Pancreas (tissue), 10 donors: ENCODE measurements around the gene IQCE. TPM values are rescaled to one million over a fixed set of nuclear protein-coding genes. Genes with fewer than 3 reads are reported as not detected.

Experiments used
- ATAC-seq, 4 donors: fragments of 200-7000 bp; cut with Tn5 transposase; one replicate each; pipeline versions ENCODE4 v1.8.0 to v1.9.1; 2020; ENCODE audit warnings: mild to moderate bottlenecking in 4 of 4, moderate library complexity in 4 of 4
- DNase-seq, 6 donors: peaks; one replicate each; pipeline ENCODE4 v3.0.0-alpha.2; 2020
- FAIRE-seq: peaks from 2 replicates; lab custom pipeline; 2012; peaks lifted over from hg19 to GRCh38; lab: Jason Lieb, UNC
- H3K27ac ChIP-seq, 4 donors: fragments of 200-600 bp; sonication (generic); 1 replicate in 3 of 4; 2 replicates in 1 of 4; pipeline versions ENCODE4 v1.5.0 to v1.8.0; 2020
- H3K27me3 ChIP-seq, 4 donors: fragments of 200-600 bp; one replicate each; pipeline ENCODE4 v1.8.0; 2021
- H3K36me3 ChIP-seq, 3 donors: fragments of 200-600 bp; sonication (generic) in 1 of 3; one replicate each; pipeline versions ENCODE4 v1.5.0 to v1.8.0; 2020 to 2021
- H3K4me1 ChIP-seq, 3 donors: fragments of 200-600 bp; one replicate each; pipeline ENCODE4 v1.8.0; 2021
- H3K4me3 ChIP-seq, 4 donors: fragments of 200-600 bp; sonication (generic) in 2 of 4; one replicate each; pipeline versions ENCODE4 v1.5.0 to v1.8.0; 2020 to 2021
- H3K9me3 ChIP-seq, 4 donors: fragments of 200-600 bp; one replicate each; pipeline ENCODE4 v1.8.0; 2021
- WGBS, 2 donors: extraction: QIAGEN DNeasy Blood & Tissue Kit; methylation state at CpG; one replicate each; pipeline ENCODE4 v1.1.7; 2013; 5-methylcytosine and 5-hydroxymethylcytosine counted together
- intact Hi-C, 3 donors: fragments of 100-400 bp; cut with DNase I; formaldehyde crosslinking; loops; one replicate each; pipeline versions ENCODE4 v1.11.1 to v1.14.2; 2022
- polyA plus RNA-seq, 2 donors: library from polyadenylated mRNA; stranded (reverse); fragments of 200-250 nt; gene quantifications; one replicate each; pipeline ENCODE4 v1.2.3, GENCODE V29; 2013
- total RNA-seq, 6 donors: library from RNA; stranded (reverse); fragmentation: NEBNext Ultra II Directional in 4 of 6; extraction: Animal tissue kit (Norgen Biotek cat#: 25700) in 4 of 6; gene quantifications; one replicate each; pipeline versions ENCODE4 v1.2.1 to v1.2.4, GENCODE V29; 2021 to 2023
- TF ChIP-seq, protein P1 (sequence below), 4 donors: fragments of 200-600 bp; sonication (generic) in 3 of 4; IDR thresholded peaks; one replicate each; pipeline versions ENCODE4 v1.5.0 to v1.8.0; 2021; ENCODE audit warnings: antibody characterized with exemption in 4 of 4
- donor health status: healthy with polysubstance abuse.
- donor health status: DM: no; HTN: no; CAD: no; lungs with moderate emphysema.
- donor health status: DM: no; HTN: no; CAD: no.
- donor health status: control.
- donor health status: control.
- donor health status: Bipolar disorder and iron deficiency.
- donor health status: DM: yes; HTN: yes; CAD: no.
- donor health status: DM: no; HTN: no; CAD: no.
- donor health status: DM: no; HTN: no; CAD: no.
- donor health status: DM: yes; HTN: yes; CAD: no.

The IQCE gene
- total and polyA plus RNA-seq, 8 donors = 8.8 to 14.1 (median 10.9) TPM

DNA sequence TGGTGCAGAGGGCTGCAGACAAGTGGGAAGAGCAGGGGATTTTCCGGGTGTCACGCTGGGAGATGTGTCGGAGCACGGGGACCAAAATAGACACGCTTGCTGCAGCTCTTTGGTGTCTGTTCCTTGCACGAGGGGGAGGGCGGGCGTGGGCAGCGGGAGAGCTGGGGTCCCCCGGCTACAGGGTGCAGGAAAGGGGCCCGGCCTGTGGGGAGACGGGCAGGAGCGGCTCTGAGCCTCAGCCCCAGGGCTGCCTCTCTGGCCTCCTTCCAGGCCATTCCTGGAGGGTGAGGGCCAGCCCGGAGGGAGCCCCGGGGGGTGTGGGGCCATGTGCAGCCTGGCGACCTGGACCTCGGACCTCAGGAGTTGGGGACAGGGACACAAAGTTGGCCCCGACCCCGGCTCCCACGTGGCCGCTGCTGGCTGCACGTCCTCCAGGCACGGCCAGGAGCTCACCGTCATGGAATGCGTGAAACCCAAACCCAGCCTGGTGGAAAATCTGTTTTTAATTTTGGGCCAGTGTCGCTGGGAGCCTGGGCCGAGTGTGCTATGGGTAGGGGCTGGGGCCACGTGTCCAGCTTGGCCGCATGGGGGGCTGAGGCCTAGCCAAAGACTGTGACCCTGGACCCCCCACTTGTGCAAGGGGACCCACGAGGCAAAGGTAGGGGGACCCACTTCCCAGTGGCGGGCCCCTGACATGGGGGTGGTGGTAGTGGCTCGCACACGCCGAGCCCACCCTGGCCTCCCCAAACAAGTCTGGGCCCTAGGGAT, 79.6 kb downstream of the IQCE start:
- Histone ChIP-seq H3K4me1 (peaks cover 0 to 7% (median 0%) of the 10 kb centered on the region in 3 donors), H3K27me3 (no peaks in the 10 kb centered on the region), H3K27ac (peak overlapping the region in 2 of 4 donors; percentile 55 to 63), H3K9me3 (no peaks in the 10 kb centered on the region), H3K4me3 (no peak overlapping the region), H3K36me3 (no peaks in the 10 kb centered on the region)
- DNase-seq (peak in 2 of 6 donors; percentile 63 to 81), ATAC-seq (no peak), FAIRE-seq (no peak)
- TF ChIP-seq, protein P1, sequence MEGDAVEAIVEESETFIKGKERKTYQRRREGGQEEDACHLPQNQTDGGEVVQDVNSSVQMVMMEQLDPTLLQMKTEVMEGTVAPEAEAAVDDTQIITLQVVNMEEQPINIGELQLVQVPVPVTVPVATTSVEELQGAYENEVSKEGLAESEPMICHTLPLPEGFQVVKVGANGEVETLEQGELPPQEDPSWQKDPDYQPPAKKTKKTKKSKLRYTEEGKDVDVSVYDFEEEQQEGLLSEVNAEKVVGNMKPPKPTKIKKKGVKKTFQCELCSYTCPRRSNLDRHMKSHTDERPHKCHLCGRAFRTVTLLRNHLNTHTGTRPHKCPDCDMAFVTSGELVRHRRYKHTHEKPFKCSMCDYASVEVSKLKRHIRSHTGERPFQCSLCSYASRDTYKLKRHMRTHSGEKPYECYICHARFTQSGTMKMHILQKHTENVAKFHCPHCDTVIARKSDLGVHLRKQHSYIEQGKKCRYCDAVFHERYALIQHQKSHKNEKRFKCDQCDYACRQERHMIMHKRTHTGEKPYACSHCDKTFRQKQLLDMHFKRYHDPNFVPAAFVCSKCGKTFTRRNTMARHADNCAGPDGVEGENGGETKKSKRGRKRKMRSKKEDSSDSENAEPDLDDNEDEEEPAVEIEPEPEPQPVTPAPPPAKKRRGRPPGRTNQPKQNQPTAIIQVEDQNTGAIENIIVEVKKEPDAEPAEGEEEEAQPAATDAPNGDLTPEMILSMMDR (IDR thresholded peaks at IDR 0.05) = no peak
- intact Hi-C loops = no loop called here
- 76 to 77% methylated on average over 30 to 34 of the region's 34 CpGs for WGBS, 2 donors

DNA sequence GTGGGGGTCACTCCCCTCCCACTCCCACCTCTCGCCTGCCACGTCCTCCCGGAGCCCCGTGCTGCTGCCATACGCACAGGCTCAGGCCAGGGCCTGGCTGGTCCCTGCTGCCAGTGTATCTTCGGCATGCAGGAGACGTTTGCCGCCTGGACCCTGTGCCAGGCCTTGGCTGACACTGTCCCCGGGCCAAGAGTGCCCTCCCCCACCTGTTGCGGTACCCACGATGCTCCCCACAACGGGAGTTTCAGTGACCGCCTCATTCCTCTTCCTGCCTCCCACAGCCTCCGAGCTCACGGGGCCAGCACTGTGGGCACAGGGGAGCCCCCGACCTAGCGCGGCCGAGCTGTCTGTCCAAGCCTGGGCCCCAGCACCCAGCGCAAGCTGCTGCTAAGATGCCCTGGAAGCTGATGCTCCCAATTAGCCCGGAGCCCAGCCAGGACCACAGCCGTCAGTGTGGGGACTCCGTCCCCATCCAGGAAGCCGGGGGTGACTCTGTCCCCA, 80.5 kb downstream of the IQCE start:
- H3K27me3 ChIP-seq = no peaks in the 10 kb centered on the region
- no peaks in the 10 kb centered on the region for H3K36me3 ChIP-seq
- H3K27ac ChIP-seq = no peak overlapping the region
- no peak overlapping the region for H3K4me3 ChIP-seq
- H3K9me3 ChIP-seq = no peaks in the 10 kb centered on the region
- TF ChIP-seq, protein P1 (IDR thresholded peaks at IDR 0.05) = no peak
- no peak for FAIRE-seq
- no peak for ATAC-seq
- WGBS, 2 donors = 88 to 89% methylated on average over 23 to 24 of the region's 24 CpGs
- intact Hi-C loops = no loop called here
- peak in 2 of 6 donors; percentile 33 to 69 for DNase-seq
- H3K4me1 ChIP-seq = peaks cover 0 to 6% (median 0%) of the 10 kb centered on the region in 3 donors

DNA sequence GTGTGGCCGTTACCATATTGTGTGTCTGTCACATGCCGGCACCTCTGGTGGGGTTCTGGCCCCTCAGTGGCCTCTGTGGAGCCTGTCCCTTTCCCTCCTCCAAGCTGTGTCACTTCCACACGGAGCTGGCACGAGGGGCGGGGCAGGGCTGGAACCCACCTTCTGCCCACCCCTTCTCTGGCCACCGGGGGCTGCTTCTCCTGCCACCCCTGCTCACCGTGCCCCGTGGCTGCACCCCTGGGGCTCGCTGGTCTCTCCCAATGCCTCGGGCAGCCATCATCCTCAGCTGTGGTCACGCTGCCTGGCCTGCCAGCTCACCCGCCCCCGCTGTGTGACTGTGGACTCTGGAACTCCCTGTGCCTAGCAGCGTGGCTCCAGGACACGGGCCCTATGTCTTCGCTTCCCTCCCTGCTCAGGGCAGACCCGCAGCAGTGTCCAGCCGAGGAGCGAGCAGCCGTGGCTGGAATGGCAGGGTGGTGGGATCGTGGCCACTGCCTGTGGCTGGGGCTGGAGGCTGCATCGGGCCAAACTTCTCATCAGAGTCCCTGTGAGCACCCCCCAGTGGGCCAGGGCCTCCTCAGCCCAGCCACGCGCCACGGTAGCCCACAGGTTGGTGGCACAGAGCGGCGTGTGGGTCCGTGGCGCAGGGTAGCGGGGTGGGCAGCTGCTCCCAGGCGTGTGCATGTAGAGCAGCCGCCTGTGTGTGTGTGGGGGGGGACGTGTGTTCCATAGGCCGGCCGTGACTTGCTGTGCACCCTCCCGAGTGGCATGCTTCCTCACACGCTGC, 81.1 kb downstream of the IQCE start:
- Histone ChIP-seq H3K9me3 (no peaks in the 10 kb centered on the region), H3K36me3 (no peaks in the 10 kb centered on the region), H3K27ac (peak overlapping the region in 1 of 4 donors; percentile 73), H3K4me3 (no peak overlapping the region), H3K4me1 (peaks cover 0 to 8% (median 0%) of the 10 kb centered on the region in 3 donors), H3K27me3 (no peaks in the 10 kb centered on the region)
- TF ChIP-seq, protein P1 (IDR thresholded peaks at IDR 0.05) = no peak
- intact Hi-C loops = no loop called here
- peak in 2 of 6 donors; percentile 29 to 72 for DNase-seq
- 84 to 85% methylated on average over 37 of the region's 37 CpGs for WGBS, 2 donors
- FAIRE-seq = no peak
- ATAC-seq = no peak

DNA sequence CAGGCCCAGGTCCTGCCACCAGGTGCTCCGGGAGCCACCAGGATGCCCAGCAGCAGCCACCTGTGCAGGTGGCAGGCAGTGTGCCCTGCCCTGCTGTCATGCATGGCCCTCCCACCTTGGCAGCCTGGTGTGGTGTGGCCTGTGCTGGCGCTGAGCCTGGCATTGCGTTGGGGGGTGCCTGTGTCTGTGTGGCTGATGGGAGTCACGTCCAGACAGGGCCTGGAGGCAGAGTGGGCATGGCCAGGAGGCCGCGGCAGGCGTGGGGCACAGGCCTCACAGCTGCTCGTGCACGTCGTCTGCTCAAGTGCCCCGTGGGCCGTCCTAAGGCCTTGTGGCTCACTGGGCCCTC, 81.7 kb downstream of the IQCE start:
- H3K4me1 ChIP-seq = peaks cover 0 to 8% (median 0%) of the 10 kb centered on the region in 3 donors
- no peak for FAIRE-seq
- no peak overlapping the region for H3K4me3 ChIP-seq
- peak in 4 of 6 donors; percentile 29 to 80 (median 60) for DNase-seq
- H3K36me3 ChIP-seq = no peaks in the 10 kb centered on the region
- intact Hi-C loops = no loop called here
- H3K27ac ChIP-seq = peak overlapping the region in 2 of 4 donors; percentile 73 to 82
- H3K9me3 ChIP-seq = no peaks in the 10 kb centered on the region
- H3K27me3 ChIP-seq = no peaks in the 10 kb centered on the region
- ATAC-seq = peak; percentile 36 to 50 (median 41)
- TF ChIP-seq, protein P1 (IDR thresholded peaks at IDR 0.05) = no peak
- 62 to 64% methylated on average over 12 of the region's 12 CpGs for WGBS, 2 donors
